HG02970 (cell line): Measurements from ENCODE around the gene YAE1.

Source experiments
- ATAC-seq: cut with Tn5 transposase; IDR thresholded peaks from one replicate; pipeline ENCODE4 v1.9.1; 2021; ENCODE audit warnings: mild to moderate bottlenecking, moderate library complexity, moderate number of reproducible peaks; ENCODE audit not compliant: unreplicated experiment, low FRiP score

Gene YAE1

DNA sequence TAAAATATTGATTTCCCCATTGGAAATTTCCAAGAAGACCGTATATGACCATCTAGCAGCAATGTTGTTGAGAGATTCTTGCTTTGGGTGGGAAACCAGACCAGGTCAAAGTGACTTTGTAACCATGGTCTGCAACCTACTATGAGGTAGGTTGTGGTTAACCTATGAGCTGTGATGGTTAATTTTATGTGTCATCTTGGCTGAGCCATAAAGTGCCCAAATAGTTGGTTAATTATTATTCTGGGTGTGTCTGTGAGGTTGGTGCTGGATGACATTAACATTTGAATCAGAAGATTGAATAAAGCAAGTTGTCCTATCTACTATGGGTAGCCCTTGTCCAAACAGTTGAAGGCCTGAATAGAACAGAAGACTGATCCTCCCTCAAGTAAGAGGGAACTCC, 38.9 kb downstream of the YAE1 start:
- peak; percentile 71 for ATAC-seq

DNA sequence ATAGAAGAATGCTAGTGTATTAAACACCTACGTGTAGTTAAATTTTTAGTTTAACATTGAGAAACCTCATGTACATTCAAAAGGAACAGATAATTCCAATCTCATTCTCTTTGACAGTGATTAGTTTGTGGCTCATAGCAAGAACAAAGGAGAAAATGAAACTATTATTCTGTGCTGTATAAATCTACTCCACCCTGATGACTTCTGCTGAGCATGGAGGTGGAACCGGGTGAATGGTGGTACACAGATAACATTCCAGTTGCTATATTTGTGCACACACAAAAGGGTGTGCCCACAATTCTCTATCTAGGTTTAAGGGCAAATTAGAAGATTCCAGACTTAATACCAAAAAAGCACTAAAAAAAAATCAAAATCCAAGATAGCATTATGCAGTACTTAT, 40.1 kb downstream of the YAE1 start:
- no peak for ATAC-seq

DNA sequence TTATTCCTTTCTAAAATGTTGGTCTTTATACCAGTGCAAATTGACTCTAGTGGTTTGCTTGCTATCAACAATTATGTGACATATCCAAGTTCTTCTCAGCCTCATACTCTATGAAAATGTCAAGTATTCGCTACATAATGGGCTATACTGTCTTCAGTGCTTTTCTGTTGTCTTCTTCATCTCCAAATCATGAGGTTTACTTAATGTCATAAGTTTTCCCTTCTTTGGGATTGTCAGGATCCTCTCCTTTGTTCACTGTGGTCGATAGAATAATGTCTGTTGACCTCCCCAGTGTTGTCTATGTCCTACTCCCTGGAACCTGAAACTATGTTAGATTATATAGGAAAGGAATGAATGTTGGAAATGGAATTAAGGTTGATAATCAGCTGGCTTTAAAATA, 40.7 kb downstream of the YAE1 start:
- no peak for ATAC-seq

DNA sequence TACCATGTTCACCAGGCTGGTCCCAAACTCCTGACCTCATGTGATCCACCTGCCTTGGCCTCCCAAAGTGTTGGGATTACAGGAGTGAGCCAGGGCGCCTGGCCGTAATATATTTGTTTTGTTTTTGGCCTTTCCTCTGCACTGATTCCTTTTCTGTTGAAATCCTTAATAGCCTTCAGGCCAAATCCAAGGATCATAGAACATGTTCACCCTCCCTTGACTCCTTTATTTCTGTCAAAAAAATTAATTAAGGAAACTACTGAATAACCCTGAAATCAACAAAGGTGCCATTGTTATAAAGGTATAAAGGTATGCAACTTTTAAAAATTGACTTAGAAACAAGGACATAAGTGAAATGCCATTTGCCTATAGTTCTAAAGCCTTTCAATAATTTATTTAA, 41.7 kb downstream of the YAE1 start:
- no peak for ATAC-seq

DNA sequence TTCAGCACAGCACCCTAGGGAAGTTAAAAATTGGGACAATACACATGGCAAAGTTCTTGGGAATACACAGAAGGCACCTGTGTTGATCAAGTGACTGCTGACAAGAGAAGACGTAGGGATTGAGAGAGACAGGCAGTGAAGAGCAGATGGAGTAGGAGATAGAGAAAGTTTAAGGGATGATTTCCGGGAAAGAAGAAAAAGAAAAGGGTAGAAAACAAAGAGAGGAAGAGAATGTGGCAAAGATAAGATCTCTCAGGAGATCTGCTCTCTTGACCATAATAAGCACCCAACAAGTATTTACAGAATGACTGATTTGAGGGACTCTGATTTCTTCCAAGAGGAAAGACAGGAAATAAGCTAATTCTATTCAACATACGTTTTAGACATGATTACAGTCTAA, 42.1 kb downstream of the YAE1 start:
- no peak for ATAC-seq

DNA sequence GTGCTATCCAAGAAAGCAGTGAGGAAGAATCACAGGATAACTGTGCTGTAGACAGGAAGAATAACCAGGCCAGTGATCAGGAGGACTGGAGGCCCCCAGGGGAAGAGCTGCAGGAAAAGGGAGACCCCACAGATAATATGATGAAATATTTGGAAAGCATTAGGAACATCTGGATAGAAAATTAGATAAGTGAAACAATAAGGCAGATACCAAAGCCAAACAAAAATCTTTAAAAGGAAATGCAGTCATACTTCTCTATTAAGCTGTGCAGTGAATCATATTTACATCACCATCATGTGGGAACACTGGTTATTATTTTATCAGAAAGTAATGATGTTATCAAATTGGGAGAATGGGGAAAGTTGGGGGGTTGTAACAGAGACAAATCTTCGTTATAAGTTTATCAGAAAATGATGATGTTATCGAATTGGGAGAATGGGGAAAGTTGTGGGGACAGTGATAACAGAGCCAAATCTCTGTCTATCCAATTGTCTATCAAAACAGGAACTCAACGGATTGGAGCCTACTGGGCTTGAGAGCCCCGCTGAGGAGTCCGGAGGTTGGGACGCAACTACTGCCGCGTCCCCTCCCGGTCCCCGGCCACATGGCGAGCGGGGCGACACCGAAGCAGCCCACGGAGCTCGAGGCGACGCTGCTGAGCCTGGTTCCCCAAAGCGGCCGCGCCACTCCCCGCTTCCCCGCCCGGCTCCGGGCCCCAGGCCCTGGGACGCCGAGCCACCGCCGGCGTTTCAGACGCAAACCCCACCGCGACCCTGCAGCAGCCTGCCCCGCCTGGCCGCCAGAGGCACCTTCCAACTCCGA, 43.1 kb downstream of the YAE1 start:
- no peak for ATAC-seq

DNA sequence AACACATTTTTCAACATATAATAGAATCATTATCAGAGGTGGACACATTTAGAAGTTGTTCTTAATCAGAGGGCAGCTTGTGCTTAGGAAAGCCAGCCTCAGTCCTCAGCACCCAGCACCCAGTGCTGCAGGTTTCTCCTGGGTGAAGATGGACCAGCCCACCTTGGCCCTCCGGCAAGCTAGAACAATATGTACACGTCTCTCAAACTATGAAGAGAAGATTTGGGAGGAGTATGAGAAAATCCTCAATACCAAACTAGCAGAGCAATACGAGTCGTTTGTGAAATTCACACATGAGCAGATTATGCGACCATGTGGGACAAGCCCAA, 43.7 kb downstream of the YAE1 start:
- ATAC-seq: no peak

DNA sequence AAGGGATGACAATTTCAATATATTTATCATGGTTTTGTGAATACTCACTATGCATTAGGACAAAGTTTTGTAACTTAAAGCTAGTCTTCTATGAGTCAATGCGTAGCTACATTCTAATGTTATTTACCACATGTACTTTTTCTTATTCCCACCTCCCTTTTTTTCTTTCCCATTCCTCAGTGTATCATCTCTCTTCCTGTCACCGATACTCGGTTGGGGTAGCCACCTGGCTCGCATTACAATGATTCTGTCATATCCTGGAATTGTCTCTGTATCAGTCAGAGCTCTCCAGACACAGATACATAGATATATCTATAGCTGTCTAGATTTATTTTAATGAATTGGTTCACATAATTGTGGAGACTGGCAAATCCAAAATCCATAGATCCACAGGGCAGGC, 47.4 kb downstream of the YAE1 start:
- no peak for ATAC-seq

DNA sequence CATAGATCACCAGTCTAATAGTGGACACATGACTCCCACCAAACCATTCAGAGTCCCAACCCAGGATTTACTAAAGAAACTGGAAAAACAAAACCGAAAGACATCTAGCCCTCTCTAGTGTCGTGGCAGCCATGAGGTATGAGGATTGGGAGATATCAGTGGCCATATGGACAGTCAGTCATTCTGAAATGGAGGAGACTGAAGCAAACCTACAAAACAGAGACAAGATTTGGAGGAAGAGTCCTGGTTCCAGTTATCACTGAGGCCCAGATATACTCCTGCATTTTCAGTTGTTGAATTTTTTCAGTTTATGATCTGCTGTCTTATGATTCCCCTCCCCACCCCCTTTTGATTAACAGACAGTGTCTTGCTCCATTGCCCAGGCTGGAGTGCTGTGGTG, 48.1 kb downstream of the YAE1 start:
- no peak for ATAC-seq

DNA sequence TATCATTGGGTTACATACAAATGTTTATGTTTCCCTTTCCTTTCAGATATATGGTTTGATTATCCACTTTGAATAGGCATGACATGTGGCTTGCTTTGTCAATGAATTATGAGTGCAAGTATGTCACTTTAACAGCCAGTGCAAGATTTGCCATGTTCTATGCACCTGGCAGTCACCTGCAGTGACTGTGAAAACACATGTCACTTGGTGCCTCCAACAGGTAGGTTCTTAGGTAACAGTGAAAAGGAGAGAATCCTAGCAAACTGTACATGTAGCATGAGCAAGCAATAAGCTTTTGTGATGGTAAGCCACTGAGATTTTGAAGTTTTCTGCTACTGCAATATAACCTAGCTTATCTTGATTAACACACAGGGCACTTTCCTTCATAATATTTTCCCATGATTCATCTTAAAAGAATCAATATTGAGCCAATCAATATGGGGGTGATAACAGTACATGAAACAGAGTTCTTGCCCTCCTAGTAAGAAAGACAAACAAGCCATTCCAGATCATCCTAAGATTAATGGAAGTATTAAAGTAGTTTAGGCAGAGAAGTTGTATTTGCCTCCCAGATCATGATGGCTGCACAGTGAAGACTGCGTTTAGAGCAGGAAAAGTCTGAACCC, 49.3 kb downstream of the YAE1 start:
- ATAC-seq: no peak

DNA sequence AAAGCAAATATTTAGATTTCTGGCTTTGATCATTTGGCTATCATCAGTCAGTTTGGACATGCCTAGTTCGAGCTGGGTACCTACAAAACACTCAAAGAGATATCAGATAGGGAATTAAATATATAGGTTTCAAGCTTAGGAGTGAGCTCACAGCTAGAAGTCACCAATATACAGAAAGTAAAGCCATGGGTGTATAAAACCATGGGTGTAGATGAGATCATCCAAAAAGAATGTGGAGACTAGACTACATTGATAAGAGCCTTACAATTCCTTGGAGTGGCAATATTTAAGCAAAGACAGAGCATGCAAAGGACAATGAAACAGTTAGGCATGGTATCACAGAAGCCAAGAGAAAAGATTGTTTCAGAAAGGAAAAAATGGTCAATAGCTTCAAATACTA, 49.9 kb downstream of the YAE1 start:
- ATAC-seq: no peak

DNA sequence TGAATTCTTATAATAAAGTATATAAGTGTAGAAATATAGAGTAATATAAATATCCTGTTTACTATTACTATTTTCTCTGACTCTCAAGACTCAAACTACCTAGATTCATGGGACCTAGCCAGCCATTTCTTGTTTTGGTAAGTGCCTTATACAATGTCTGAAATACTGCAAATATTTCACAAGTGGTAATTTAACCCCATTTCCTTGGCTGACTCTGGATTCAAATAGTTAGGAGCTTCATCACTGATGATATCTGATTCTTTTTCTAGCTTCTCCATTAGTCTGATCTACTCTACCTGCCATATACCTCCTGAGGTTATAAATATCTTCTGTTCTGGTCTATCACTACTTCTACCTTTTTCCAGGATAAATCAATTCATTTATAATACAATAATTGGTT, 50.8 kb downstream of the YAE1 start:
- no peak for ATAC-seq

DNA sequence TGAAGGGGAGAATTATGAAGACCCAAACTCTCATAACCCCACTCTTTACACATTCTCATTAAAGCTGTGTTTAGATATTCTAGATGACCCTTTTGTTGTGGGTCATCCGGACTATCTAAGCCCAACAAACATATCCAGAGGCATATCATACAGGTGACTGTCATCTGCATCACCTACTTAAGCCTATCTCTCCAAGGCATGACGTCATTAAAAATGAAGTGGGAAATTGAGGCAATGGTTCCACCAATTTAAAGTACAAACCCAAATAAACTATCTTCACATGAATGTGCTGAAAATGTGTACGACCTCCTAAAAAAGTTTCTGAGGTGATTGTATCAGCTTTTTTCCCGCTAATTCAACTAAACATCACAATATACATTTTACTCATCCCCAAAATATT, 52.7 kb downstream of the YAE1 start:
- no peak for ATAC-seq

DNA sequence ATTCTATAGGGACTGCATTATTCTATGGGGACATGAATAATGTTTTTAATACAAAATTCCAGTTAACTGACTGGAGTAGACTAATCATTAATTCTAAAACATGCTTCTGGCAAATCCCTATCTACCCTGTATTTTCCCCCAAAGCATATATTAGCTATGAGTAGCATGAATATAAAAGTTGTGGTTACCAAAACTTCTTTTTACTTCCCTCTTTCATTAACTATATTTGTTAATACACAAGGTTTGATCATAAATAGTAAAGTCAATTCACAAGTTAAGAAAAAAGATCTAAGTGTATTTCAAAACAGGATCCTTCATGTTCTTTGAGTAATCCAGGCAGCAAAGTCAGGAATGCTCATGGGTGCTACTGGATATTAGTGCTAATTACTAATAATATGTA, 54.3 kb downstream of the YAE1 start:
- no peak for ATAC-seq

DNA sequence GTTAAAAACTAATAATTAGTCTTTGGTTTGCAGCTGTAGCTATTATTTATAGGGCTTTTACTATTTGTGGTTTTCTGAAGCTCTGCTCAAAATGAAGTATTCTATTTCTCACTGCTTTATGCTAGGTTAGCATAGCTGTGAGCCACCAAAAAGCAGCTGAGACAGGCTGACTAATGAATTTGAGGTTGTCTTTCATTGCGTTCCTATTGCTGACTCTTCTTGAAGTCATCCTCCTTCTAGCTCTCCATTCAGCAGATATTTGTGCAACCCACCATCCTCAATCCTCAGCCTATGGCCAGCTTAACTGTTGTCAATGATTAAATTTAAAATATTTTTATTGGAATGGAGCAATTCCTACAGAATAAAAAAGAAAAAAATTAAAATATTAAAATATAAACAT, 55.1 kb downstream of the YAE1 start:
- ATAC-seq: no peak

DNA sequence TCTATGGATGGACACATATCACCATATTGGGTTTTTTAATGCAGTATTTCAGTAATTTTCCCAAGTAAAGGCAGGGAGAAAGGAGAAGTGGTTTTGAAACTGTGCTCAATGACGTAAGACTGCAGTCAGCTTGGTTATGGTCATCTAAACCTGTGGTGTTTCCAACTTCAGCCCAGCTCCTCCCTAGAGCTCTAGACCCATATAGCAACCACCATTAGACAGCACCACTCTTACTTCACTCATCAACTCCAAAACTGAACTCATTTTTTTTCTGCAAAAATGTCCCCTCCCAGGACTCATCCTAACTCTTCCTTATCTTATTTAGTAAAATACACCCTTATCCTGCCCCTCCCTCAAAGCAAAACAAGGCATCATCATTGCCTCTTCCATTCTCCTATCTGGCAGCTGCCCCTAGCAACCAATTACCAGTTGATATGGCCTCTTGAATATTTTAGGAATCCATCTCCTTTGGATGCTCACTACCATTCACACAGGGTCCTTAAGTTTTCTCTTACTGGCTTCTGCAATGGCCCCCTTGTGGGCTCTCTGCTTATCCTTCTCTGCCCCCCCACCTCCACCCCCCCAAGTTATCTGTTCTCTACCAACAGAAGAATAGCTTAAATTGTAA, 55.7 kb downstream of the YAE1 start:
- no peak for ATAC-seq
